ENCODE results near the gene PODXL.
A peak's percentile ranks its signal among the peaks of the same experiment; 100 is the strongest.

PODXL gene

DNA sequence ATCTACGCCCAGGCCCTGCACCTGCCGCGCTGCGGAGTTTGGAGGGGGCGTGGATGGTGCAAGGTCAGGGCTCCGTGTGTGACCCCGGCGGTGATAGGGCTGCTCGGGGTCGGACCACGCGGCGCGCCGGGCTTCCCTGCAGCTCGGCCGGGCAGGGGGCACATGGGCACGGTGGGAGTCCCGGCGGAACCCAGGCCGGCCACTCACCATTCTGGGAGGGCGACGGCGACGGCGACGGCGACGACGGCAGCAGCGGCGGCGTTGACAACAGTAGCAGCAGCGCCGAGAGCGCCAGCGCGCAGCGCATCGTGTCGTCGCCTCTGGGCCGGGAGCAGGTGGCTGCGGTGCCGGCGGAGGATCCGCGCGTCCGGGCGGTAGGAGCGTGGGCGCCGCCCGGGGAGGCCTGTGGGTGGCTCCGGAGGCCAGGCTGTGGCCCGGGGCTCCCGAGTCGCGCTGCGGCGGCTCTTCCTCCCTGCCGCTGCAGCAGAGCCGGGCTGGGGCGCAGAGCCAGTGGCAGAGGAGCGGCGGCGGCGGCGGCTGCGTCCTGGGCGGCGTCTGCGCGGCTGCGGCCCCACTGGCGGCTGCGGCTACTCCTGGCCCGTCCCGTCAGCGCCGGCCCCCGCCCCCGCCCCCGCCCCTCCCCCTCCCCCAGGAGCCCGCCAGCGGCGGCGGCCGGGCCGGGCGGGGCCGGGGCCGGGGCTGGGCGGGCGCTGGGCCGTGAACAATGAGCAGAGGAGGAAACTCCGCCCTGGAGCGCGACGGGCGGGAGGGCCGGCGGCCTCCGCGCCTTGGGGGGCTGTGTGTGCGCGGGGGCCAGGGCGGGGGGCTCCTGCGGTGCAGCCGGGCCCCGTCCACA lies at the start of gene PODXL:
Gene PODXL (minus strand): TSS at position 576 of the 856 bp plus-strand sequence. CDS start 269 bp downstream, at position 307.
- peak; percentile 42 for DNase-seq

DNA sequence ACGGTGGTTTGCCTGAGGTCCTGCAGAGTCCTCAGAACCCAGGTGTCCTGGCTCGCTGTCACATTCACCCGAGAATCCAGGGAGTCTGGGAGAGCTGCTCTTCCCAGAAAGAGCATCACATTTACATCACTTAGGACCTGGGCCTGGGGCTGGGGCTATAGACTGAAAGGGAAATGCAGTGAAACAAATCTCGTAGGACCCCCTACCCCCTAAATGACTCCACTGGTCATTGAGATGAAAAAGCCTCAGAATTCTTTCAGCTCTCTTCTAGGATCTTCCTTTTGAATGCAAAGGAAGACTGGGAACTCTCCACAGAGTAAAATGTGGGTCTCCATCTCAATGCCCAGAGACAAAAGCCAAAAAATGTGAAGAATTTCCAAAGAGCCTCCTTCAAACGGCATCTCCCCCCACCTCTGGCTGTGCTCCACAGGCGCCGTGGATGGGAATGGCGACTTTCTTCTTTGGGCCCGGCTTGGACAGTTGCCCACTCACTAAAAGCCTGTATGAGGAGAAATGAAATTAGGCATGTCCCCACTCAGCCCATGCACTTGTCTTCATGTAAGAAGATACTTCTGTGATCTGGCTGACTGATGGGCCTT lies 49.0 kb upstream of the PODXL start:
- DNase-seq: no peak

DNA sequence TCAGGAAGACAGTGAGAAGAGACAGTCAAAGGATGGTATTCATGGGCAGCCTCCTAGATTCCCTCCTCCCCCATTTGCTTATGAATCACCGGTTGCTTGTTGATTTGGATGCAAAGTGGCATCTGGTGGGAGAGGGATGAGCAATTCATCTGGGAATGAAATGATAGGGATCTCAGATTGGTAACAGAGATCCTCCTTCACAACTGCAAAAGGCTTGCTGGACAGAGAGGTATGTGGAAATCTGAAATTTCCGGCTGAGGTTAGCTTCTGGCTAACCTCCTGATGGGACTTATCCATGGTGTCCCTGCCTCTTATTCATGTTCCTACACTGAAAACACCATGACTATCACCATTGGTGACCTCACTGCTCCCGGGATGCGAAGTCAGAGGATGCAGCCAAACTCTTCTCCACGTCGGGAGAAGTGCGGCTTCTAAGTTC lies 48.4 kb upstream of the PODXL start:
- DNase-seq: peak; percentile 74

DNA sequence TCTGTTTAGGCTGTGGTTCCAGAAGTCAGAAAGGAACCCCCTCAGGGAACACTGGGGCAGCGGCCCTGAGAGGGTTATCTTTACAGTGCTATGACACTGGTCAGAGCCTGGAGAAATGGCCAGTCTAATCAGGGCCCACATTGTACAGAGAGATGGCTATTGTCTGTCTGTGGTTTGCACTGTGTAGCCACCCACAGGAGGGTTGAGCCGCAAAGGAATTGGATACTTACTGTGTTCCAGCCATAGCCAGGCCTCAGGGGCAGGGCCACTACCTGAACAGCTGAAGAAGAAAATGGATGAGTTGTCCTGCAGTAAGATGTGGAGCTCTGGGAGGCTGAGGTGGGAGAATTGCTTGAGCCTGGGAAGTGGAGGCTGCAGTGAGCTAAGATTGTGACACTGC lies 47.5 kb upstream of the PODXL start:
- DNase-seq: no peak

DNA sequence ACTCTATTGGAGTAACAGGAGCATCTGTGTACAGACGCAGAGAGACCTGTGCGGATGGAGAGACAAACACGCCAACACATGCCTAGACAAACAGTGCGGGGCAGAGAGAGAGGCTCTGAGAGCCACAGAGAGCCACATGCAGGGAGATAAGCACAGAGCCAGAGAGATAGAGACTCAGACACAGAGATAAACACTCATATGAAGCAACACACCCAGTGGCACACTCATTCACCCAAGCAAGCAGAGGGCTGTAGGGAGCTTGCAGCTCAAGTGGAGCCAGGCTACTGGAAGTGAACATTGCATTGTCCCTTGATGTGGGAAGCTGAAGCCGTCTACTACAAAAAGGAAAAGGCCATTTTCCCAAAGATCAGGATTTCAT lies 46.6 kb upstream of the PODXL start:
- DNase-seq: no peak

DNA sequence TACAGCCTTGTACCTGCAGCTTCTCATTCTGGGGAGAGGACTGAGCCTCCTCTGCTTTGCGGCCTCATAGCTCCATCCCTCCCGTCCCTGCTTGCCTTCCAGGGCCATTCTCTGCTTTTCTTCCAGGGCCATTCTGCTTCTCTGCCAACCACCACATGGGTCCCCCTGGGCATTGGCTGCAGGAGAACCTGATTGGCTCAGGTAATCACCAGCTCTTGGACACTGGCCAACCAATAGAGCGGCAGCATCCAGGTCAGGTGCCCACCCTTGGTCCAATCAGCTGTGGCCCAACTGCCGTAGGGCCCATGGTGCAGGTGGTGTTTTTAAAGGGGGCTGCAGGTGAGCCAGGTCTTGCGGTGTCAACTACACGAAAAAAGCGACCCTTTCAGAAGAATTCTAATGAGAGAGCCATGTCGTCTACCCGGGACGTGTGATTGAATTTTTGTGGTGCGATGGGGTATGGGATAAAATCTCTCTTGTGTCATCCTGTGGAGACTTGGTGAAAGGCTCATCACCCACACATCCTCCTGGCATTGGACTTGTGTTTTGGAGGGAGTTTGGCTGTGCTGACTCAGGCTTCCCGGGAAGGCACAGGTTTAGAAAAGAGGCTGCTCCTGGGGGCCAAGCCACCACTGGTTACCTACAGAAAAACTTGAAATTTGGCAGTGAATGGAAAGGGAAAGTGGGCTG lies 46.0 kb upstream of the PODXL start:
- DNase-seq: no peak

DNA sequence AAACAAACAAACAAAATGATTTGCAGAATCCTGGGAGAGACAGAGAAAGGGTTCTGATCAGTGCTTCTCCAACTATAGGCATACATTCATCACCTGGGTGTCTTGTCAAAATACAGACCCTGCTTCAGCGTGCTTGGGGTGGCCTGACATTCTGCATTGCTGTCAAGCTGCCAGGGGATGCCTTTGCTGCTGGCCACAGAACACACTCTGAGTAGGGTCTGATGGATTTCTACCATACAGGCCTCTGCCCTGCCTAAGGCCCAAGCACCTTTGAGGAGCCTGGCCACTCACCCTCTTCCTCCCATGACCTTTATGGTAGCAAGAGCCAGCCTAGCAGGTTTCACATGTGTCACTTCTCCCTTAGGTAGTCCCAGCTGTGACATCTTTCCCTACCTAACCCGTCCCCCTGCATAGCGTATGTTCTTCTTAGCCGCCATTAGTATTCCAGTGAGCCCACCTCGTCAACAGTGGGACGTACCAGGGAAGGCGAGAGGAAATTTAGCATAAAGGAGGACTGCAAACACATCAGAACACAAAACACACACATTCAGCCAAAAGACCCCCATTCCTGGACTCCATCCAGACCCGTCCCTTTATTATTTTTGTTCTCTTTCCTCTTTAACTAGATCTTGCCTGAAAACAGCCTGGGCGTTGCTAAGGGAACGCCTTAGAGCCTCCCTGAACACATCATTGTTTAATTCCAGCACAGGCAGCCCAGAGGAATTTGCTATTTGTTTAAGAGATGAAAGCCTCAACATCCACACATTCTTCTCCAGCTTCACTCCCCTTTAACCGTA lies 43.9 kb upstream of the PODXL start:
- no peak for DNase-seq

DNA sequence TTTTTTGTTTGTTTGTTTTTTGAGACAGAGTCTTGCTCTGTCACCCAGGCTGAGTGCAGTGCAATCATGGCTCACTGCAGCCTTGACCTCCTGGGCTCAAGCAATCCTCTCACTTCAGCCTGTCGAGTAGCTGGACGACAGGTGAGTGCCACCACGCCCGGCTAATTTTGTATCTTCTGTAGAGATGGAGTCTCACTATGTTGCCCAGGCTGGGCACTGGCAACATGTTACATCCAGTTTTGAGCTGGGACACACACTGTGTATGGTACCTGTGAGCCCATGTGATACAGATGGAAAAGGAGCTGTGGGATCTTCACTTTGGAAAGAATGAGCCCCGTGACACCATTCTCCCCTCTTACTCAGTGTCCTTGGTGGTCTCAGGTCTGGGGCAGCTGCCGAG lies 40.4 kb upstream of the PODXL start:
- DNase-seq: no peak

DNA sequence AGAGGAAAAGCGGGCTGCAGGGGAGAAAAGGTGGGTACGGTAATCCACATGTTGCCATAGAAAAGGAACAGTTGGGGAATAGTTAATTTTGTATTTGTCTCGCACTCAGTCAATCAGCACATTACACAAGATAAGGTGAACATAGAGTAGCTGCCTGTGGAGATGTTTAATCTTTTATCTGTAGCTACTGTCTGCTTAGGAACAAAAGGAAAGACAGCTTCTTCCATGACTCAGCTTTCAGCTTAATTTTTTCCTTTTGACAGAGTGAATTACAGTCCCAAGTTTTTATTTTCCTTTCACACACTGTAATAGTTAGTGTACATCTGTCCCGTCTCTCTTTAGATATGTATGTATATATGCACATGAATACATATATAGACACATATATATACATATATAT lies 39.3 kb upstream of the PODXL start:
- DNase-seq: no peak

DNA sequence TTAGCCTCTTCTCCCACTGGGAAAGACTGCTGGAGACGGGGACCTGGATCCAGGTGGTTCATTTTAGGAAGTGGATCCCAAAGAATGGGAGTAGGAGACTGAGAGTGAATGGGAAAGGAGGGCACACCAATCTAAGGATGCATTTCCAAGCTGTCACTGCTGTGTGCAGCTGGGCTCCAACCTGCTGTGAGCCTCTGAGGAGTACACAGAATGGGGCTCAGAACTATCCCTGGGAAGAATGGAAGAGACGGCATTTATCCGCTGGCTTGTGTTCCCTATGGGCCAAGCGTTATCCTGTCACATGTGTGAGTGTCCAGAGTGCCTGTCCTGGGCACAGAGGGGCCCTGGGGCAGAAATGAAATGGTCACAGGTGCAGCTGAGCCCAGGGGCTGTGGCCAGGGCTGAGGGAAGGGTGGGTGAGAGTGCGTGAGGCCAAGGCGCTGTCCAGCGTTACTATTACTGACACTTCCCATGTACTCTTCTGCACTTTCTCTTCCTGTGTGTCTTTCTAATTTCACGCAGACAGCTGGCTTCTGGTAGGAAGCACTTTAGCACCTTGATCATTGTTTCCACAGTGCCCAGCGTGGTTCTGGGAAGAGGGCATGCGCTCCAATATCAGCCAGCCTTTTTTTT lies 35.4 kb upstream of the PODXL start:
- no peak for DNase-seq

DNA sequence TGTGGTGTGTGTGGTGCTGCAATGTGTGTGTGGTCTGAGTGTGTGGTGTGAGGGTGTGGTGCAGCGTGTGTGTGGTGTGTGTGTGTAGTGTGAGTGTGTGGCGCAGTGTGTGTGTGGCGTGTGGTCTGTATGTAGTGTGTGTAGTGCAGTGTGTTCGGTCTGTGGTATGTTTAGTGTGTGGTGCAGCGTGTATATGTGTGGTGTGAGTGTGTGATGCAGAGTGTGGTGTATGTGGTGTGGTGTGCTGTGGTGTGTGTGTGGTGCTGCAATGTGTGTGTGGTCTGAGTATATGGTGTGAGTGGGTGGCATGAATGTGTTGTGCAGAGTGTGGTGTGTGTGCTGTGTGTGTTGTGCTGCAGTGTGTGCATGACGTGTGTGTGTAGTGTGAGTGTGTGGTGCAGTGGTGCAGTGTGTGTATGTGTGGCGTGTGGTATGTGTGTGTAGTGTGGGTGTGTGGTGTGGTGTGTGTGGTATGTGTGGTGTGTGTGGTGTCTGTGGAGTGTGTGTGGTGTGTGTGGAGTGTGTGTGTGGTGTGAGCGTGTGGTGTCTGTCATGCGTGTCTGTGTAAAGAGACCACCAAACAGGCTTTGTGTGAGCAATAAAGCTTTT lies 31.0 kb upstream of the PODXL start:
- DNase-seq: no peak

DNA sequence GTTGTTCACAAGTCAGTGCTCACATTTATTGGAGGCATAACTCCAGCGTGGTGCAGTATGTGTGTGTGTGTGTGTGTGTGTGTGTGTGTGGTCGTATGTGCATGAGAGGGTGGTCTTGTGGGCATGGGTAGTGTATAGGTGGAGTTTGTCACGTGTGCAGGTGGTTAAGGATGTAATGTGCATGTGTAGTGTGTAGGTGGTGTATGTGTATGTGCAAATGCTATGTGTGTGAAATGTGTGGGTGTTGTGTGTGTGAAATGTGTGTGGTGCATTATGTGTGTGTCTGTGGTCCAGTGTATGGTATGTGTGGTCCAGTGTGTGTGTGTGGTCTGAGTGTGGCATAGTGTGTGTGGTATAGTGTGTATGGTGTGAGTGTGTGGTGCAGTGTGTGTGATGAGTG lies 30.3 kb upstream of the PODXL start:
- DNase-seq: no peak

DNA sequence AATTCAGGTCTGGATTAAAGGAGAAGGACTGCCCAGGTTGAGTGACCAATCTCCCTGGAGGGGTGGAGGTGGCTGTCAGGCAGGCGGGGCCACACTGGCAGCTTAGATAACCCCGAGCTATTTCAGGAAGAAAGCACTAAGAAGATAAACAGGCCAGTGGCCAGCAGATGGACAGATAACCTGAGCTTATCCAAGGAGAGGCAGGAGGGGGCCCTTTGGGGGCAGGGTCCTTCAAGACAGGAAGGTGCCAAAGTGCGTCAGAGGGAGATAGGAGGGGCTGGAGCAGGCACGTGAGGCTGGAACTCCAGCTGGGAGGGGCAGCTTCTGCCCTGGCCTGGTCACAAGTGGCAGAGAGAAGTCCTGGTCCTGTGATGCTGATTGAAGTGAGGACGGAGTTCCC lies 29.8 kb upstream of the PODXL start:
- no peak for DNase-seq

DNA sequence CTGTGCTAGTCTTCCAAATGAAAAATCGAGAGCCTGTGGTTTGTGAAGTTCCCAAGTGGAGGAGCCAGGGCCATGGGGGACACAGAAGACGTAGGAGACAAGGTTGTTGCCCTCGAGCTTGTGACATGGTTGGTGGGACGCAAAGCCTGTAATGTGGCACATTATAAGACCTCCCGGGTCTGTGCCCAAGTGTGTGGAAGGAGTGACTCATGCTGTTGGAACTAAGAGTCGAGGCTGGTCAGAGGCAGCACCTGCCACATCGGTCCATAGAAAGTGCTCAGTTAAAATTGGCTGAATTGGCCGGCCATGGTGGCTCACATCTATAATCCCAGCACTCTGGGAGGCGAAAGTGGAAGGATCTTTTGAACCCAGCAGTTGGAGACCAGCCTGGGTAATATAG lies 27.0 kb upstream of the PODXL start:
- DNase-seq: no peak

DNA sequence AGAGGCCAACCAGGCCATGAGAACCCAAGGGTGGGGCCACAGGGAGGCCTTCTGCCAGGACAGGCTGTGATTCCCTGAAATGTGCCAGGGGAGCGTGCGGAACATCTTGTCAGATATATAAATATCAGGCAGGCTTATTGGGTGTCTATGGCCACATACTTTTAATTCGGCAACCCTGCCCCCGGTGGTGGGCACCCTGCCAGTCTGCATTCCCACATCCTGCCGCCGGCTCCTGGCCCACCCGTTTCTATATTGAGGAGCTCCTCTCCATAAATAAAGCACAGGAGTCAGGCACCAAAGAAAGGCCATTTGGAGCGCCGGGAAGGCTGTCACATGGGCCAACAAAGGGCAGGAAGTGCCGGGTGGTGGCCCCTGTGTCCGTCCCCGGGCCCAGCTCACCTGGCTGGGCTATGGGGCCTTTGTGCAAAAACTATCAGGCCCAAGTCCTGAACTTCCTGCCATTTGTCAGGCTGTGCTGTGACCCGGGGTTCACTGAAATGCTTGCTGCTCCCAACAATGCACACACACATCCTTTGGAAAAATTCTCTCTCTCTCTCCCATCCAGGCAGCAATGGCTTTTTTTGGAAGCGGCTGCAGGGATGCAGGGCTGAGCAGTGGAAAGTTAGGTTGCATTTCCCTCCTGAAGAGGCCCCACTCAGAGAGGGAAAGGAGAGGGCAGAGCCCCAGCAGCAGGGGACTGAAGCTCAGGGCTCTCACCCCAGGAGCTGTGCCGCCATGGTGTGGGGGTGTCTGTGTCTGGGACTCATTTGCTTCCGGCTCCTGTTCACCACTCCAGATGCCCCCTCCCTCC lies 25.0 kb upstream of the PODXL start:
- DNase-seq: no peak

DNA sequence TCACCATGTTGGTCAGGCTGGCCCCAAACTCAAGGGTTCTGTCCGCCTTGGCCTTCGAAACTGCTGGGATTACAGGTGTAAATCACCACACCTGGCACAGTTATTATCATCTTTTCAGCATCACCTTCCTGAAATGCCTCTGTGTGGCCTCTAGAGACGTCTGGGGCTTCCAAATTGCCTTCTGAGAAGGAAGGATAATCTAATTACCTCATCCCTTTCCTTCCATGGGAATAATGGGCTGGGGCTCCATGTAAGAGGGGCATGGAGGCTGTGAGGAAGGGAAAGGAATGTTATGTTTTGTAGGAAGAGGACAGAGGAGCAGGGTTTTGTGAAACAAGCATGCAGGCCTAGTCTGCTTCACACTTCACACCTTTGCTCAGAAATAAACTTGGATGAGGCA lies 22.2 kb upstream of the PODXL start:
- DNase-seq: no peak

DNA sequence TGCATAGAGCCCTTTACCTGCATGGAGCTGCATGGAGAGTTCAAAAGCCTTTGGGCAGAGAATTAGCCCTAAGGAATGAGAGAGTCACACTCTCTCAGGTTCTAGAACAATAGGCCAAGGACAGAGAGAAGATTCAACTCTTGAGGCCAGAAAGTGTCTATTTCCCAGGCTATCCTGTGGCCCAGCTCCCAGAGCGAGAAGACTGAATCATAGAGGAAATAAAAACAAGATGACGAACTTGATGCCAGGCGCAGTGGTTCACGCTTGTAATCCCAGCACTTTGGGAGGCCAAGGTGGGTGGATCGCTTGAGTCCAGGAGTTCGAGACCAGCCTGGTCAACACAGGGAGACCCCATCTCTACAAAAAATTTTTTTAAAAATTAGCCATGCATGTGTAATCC lies 18.3 kb upstream of the PODXL start:
- no peak for DNase-seq

DNA sequence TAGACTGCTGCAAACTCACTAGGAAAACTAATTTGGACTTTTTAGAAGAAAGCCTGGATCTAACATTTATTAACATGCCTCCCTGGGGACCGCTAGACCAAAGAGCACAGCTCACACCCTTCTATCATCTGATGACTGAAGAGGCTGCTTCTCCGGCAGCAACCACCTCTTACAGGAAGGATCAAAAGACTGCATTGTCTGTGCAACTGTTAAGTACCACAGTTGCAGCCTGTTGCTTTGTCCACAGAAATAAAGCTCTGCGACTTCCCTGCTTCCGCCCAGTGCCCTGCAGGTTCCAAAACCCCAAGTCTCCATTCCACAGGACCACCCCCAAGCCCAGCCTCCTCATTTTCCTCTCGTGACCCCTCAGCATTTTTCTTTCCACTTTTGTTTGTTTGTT lies 14.0 kb upstream of the PODXL start:
- DNase-seq: no peak

DNA sequence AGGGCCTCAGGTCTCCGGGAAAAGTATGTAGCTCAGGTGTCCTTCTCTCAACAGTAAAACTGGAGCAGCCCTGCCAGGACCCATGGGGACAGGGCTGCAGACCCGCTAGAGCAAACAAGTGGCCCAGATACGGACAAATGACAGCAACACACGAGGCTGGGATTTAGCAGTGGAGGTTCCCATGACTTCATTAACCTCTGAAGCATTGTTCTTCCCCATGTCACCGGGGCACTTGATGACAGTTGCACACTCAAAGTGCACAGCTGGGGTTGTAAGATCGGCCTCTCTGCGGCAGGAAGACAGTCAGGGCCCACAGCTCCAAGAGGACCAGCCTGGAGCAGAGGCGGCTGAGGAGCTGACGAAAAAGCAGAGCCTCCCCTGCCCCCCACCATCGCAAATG lies 12.5 kb upstream of the PODXL start:
- no peak for DNase-seq

DNA sequence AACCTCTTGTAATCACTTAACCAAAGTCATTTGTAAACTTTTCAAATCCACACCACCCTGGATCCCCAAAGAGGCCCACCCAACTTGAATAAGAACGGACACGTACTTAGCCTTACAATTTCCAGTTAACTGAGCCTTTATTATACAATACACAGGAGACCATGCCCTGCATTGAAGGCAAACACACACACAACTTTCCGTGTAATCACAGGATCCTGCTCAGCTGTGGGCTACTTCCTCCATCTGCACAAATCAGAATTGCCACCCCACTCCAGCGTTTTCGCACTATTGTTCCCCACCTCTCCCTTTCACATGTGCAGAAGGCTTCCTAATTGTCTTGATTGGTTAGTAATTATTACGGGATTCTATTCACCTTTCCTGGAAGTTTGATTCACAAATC lies 12.1 kb upstream of the PODXL start:
- DNase-seq: no peak

DNA sequence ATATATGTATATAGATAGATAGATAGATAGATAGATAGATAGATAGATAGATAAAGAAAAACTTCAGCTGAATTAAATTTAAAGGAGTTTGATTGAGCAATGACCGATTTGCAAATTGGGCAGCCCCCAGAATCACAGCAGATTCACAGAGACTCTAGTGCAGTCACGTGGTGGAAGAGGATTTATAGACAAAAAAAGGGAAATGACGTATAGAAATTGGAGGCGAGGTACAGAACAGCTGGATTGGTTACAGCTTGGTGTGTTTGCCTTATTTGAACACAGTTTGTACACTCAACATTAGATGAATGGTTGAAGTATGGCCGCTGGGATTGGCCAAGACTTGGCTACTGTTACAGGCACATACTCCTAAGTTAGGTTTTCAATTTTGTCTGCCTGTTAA lies 8.2 kb upstream of the PODXL start:
- DNase-seq: no peak
